ENCODE measurements around the gene OR6T1. TPM values are rescaled to one million over a fixed set of nuclear protein-coding genes. Genes with fewer than 3 reads are reported as not detected.

The OR6T1 gene
- total RNA-seq, 1 donor from 2014 or later: not detected

GRCh38 chr11:123905826-123906225, 37.8 kb downstream of the OR6T1 start:
- ATAC-seq (no peak), DNase-seq (no peak)
- Histone ChIP-seq H3K9me3 (no peaks in the 10 kb centered on the region), H3K27ac (no peak overlapping the region), H3K4me1 (no peaks in the 10 kb centered on the region), H3K4me3 (no peak overlapping the region), H3K36me3 (no peaks in the 10 kb centered on the region), H3K27me3 (ENCODE audit: low read depth) (no peaks in the 10 kb centered on the region)
- TF ChIP-seq, protein P1, sequence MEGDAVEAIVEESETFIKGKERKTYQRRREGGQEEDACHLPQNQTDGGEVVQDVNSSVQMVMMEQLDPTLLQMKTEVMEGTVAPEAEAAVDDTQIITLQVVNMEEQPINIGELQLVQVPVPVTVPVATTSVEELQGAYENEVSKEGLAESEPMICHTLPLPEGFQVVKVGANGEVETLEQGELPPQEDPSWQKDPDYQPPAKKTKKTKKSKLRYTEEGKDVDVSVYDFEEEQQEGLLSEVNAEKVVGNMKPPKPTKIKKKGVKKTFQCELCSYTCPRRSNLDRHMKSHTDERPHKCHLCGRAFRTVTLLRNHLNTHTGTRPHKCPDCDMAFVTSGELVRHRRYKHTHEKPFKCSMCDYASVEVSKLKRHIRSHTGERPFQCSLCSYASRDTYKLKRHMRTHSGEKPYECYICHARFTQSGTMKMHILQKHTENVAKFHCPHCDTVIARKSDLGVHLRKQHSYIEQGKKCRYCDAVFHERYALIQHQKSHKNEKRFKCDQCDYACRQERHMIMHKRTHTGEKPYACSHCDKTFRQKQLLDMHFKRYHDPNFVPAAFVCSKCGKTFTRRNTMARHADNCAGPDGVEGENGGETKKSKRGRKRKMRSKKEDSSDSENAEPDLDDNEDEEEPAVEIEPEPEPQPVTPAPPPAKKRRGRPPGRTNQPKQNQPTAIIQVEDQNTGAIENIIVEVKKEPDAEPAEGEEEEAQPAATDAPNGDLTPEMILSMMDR (IDR thresholded peaks at IDR 0.05): no peak
- intact Hi-C loops (cut with DNase I): no loop called here

- DNase-seq (no peak), ATAC-seq (no peak)
- Histone ChIP-seq H3K27me3 (ENCODE audit: low read depth) (no peaks in the 10 kb centered on the region), H3K27ac (no peak overlapping the region), H3K4me1 (no peaks in the 10 kb centered on the region), H3K36me3 (no peaks in the 10 kb centered on the region), H3K4me3 (no peak overlapping the region), H3K9me3 (no peaks in the 10 kb centered on the region)
- intact Hi-C loops (cut with DNase I): no loop called here
- TF ChIP-seq, protein P1 (IDR thresholded peaks at IDR 0.05): no peak
Observed at GRCh38 chr11:123904932-123905331, 38.7 kb downstream of the OR6T1 start.

- no peaks in the 10 kb centered on the region for H3K27me3 ChIP-seq (ENCODE audit: low read depth)
- no peak for ATAC-seq
- intact Hi-C loops (cut with DNase I): no loop called here
- no peaks in the 10 kb centered on the region for H3K9me3 ChIP-seq
- H3K4me3 ChIP-seq: no peak overlapping the region
- no peaks in the 10 kb centered on the region for H3K4me1 ChIP-seq
- no peaks in the 10 kb centered on the region for H3K36me3 ChIP-seq
- no peak overlapping the region for H3K27ac ChIP-seq
- TF ChIP-seq, protein P1 (IDR thresholded peaks at IDR 0.05): no peak
- no peak for DNase-seq
Observed at GRCh38 chr11:123903932-123904331, 39.7 kb downstream of the OR6T1 start.

DNA sequence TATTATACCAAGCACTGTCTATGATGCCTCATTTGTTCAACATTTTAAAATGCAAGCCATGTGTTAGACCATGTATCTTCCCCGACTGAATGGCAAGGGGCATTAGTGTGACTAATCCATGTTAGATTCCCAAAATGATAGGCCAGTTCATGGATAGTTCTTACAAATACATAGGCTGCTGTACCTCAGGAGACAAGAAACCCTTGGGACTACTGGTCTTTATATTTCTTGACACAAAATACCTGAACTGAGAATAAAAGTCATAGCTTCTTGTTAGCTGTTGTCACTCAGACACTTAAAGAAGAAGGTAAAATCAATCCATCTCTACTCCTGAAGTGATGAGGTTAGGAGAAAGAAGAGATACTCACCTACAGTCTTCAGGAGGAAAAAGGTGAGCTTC, 41.8 kb downstream of the OR6T1 start, which contains the start of gene OR8D4:
OR8D4 (plus strand) TSS at position 301 of the 400 bp plus-strand sequence. CDS start 4,265 bp downstream, outside the sequence.
- Histone ChIP-seq H3K36me3 (no peaks in the 10 kb centered on the region), H3K27ac (no peak within 1 kb of the TSS), H3K4me3 (no peak within 1 kb of the TSS), H3K9me3 (no peaks in the 10 kb centered on the region), H3K27me3 (ENCODE audit: low read depth) (no peaks in the 10 kb centered on the region), H3K4me1 (no peaks in the 10 kb centered on the region)
- no peak for ATAC-seq
- intact Hi-C loops (cut with DNase I): no loop called here
- no peak for DNase-seq
- TF ChIP-seq, protein P1 (IDR thresholded peaks at IDR 0.05): no peak

DNA sequence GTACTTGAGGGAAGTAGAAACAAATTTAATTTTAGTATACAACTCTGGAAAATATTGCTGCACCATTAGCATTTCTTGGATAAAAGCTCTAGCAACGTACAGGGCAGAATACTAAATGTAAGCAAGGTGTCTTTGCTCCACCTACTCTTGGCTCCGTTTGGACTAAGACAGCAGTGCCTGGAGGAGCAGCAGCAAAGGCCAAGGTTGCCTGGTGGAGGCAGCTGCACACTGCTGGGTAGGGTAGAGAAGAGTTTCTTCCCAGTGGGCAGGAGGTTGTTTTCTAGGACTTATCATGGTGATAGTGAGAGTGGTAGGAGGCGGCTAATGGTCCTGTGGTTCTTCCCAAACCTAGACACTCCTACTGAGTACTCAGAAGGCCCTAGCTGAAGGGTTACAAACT, 43.8 kb downstream of the OR6T1 start:
- no peaks in the 10 kb centered on the region for H3K36me3 ChIP-seq
- H3K4me1 ChIP-seq: no peaks in the 10 kb centered on the region
- ATAC-seq (no peak), DNase-seq (no peak)
- H3K9me3 ChIP-seq: no peaks in the 10 kb centered on the region
- no peak overlapping the region for H3K27ac ChIP-seq
- intact Hi-C loops (cut with DNase I): no loop called here
- TF ChIP-seq, protein P1 (IDR thresholded peaks at IDR 0.05): no peak
- no peak overlapping the region for H3K4me3 ChIP-seq
- H3K27me3 ChIP-seq (ENCODE audit: low read depth): no peaks in the 10 kb centered on the region

Other genes starting within 250 kb of the OR6T1 start
- gene ZNF202, start 202.2 kb downstream of the OR6T1 start, total RNA-seq: 10.6 TPM
- not detected for gene OR6X1, start 189.3 kb downstream of the OR6T1 start, total RNA-seq
- not detected for gene OR6M1, start 137.5 kb downstream of the OR6T1 start, total RNA-seq
- gene TMEM225, start 58.2 kb downstream of the OR6T1 start, total RNA-seq: not detected
- gene OR8D4, start 41.7 kb downstream of the OR6T1 start, total RNA-seq: not detected
- not detected for gene OR4D5, start 4.2 kb downstream of the OR6T1 start, total RNA-seq
- not detected for gene OR10S1, start 33.9 kb upstream of the OR6T1 start, total RNA-seq
- not detected for gene OR10G6, start 51.3 kb upstream of the OR6T1 start, total RNA-seq
- not detected for gene OR10G4, start 69.2 kb upstream of the OR6T1 start, total RNA-seq
- not detected for gene OR10G9, start 79.2 kb upstream of the OR6T1 start, total RNA-seq
- gene OR10G8, start 83.0 kb upstream of the OR6T1 start, total RNA-seq: not detected
- not detected for gene OR10G7, start 97.5 kb upstream of the OR6T1 start, total RNA-seq
- 37.9 TPM for gene VWA5A, start 171.6 kb upstream of the OR6T1 start, total RNA-seq
- not detected for gene OR10D3, start 239.5 kb upstream of the OR6T1 start, total RNA-seq